ENCODE data around the gene MAML3. TPM values are rescaled to one million over a fixed set of nuclear protein-coding genes. Genes with fewer than 3 reads are reported as not detected.

MAML3 gene
- total RNA-seq, 1 donor from 2014 or later = 18.7 TPM

- no peak for DNase-seq (ENCODE audit: extremely low read depth, low read depth, low spot score)
These were observed 3.4 kb upstream of the MAML3 start for GRCh38 chr4:140157341-140157740.

- DNase-seq (ENCODE audit: extremely low read depth, low read depth, low spot score) = no peak
These were observed 2.7 kb upstream of the MAML3 start for GRCh38 chr4:140156529-140157171.

- no peak for DNase-seq (ENCODE audit: extremely low read depth, low read depth, low spot score)
These were observed 548 bp upstream of the MAML3 start for GRCh38 chr4:140154572-140154891.

- no peak for DNase-seq (ENCODE audit: extremely low read depth, low read depth, low spot score)
These were observed 616 bp downstream of the MAML3 start for GRCh38 chr4:140153419-140153717.

- no peak for DNase-seq (ENCODE audit: extremely low read depth, low read depth, low spot score)
These were observed 1.1 kb downstream of the MAML3 start for GRCh38 chr4:140152751-140153418.

GRCh38 chr4:140152013-140152703 lies 1.8 kb downstream of the MAML3 start:
- no peak for DNase-seq (ENCODE audit: extremely low read depth, low read depth, low spot score)

GRCh38 chr4:140151699-140152012 lies 2.3 kb downstream of the MAML3 start:
- DNase-seq (ENCODE audit: extremely low read depth, low read depth, low spot score) = no peak

- DNase-seq (ENCODE audit: extremely low read depth, low read depth, low spot score) = no peak
These were observed 2.9 kb downstream of the MAML3 start for GRCh38 chr4:140150886-140151698.

GRCh38 chr4:140150636-140150885 lies 3.4 kb downstream of the MAML3 start:
- DNase-seq (ENCODE audit: extremely low read depth, low read depth, low spot score) = no peak

- no peak for DNase-seq (ENCODE audit: extremely low read depth, low read depth, low spot score)
These were observed 3.9 kb downstream of the MAML3 start for GRCh38 chr4:140149846-140150635.

- no peak for DNase-seq (ENCODE audit: extremely low read depth, low read depth, low spot score)
These were observed 9.9 kb downstream of the MAML3 start for GRCh38 chr4:140144050-140144449.

GRCh38 chr4:140141210-140141835 lies 12.7 kb downstream of the MAML3 start:
- DNase-seq (ENCODE audit: extremely low read depth, low read depth, low spot score) = no peak

GRCh38 chr4:140140566-140140965 lies 13.4 kb downstream of the MAML3 start:
- no peak for DNase-seq (ENCODE audit: extremely low read depth, low read depth, low spot score)

- DNase-seq (ENCODE audit: extremely low read depth, low read depth, low spot score) = no peak
These were observed 15.6 kb downstream of the MAML3 start for GRCh38 chr4:140138428-140138827.

GRCh38 chr4:140137671-140138070 lies 16.3 kb downstream of the MAML3 start:
- no peak for DNase-seq (ENCODE audit: extremely low read depth, low read depth, low spot score)

- DNase-seq (ENCODE audit: extremely low read depth, low read depth, low spot score) = no peak
These were observed 17.5 kb downstream of the MAML3 start for GRCh38 chr4:140136509-140136908.

- no peak for DNase-seq (ENCODE audit: extremely low read depth, low read depth, low spot score)
These were observed 18.4 kb downstream of the MAML3 start for GRCh38 chr4:140135529-140136088.

- DNase-seq (ENCODE audit: extremely low read depth, low read depth, low spot score) = no peak
These were observed 19.1 kb downstream of the MAML3 start for GRCh38 chr4:140134746-140135425.

GRCh38 chr4:140133576-140133975 lies 20.4 kb downstream of the MAML3 start:
- DNase-seq (ENCODE audit: extremely low read depth, low read depth, low spot score) = no peak

- no peak for DNase-seq (ENCODE audit: extremely low read depth, low read depth, low spot score)
These were observed 22.2 kb downstream of the MAML3 start for GRCh38 chr4:140131675-140132229.
